Right atrium auricular region (tissue), 2 donors: Measurements from ENCODE around the gene MLIP. TPM values are rescaled to one million over a fixed set of nuclear protein-coding genes. Genes with fewer than 3 reads are reported as not detected.
A peak's percentile ranks its signal among the peaks of the same experiment; 100 is the strongest.
"Not testable (repeated sequence)": the region's sequence is repeated elsewhere in the genome, so short reads cannot be mapped to it uniquely, and the experiment has no call there.

Source experiments
- DNase-seq: peaks from one replicate; pipeline ENCODE4 v3.0.0-alpha.2; 2019; ENCODE audit warnings: low spot score
- H3K27ac ChIP-seq, 2 donors: fragments of 200-600 bp; sonication (generic); 1 replicate in 1 of 2; 2 replicates in 1 of 2; pipeline ENCODE4 v1.5.1; 2016 to 2019
- H3K27me3 ChIP-seq, 2 donors: fragments of 200-600 bp; sonication (generic); one replicate each; pipeline versions ENCODE4 v1.5.1 to v1.6.0; 2017 to 2019
- H3K36me3 ChIP-seq: fragments of 200-600 bp; sonication (generic); one replicate; pipeline ENCODE4 v1.5.1; 2016
- H3K4me1 ChIP-seq, 2 donors: fragments of 200-600 bp; sonication (generic); one replicate each; pipeline versions ENCODE4 v1.5.1 to v1.6.0; 2017 to 2019
- H3K4me3 ChIP-seq, 2 donors: fragments of 200-600 bp; sonication (generic); 1 replicate in 1 of 2; 2 replicates in 1 of 2; pipeline ENCODE4 v1.5.1; 2017 to 2019; ENCODE audit warnings: mild to moderate bottlenecking in 1 of 2, moderate library complexity in 1 of 2
- H3K9me3 ChIP-seq, 2 donors: fragments of 200-600 bp; sonication (generic); one replicate each; pipeline ENCODE4 v1.5.1; 2019
- CTCF ChIP-seq, 2 donors: fragments of 200-600 bp; sonication (generic); IDR thresholded peaks; one replicate each; pipeline ENCODE4 v1.5.1; 2019; ENCODE audit warnings: antibody characterized with exemption in 2 of 2
- total RNA-seq, 2 donors: library from RNA; depleted of rRNA; stranded (reverse); fragments of >200 nt; gene quantifications; one replicate each; pipeline ENCODE4 v1.1.0, GENCODE V29; 2016

The MLIP gene
- total RNA-seq, 2 donors from 2014 or later: 170 to 262 TPM

- TF ChIP-seq CTCF (IDR thresholded peaks at IDR 0.05): no peak
- Histone ChIP-seq H3K27me3 (no peaks in the 10 kb centered on the region), H3K4me3 (no peak overlapping the region), H3K4me1 (no peaks in the 10 kb centered on the region), H3K36me3 (no peaks in the 10 kb centered on the region), H3K9me3 (no peaks in the 10 kb centered on the region), H3K27ac (no peak overlapping the region)
- DNase-seq: no peak
These were observed 137.8 kb downstream of the MLIP start for GRCh38 chr6:54248994-54249393.

DNA sequence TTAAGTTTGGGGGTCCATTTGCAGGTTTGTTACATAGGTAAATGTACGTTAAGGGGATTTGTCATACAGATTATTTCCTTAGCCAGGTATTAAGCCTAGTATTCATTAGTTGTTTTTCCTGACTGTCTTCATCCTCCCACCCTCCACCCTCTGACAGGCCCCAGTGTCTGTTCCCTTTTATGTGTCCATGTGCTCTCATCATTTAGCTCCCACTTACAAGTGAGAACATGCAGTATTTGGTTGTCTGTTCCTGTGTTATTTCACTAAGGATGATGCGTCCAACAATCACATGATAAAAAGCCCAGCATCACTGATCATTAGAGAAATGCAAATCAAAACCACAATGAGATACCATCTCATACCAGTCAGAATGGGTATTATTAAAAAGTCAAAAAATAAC, 138.6 kb downstream of the MLIP start:
- H3K27me3 ChIP-seq, H3K4me3 ChIP-seq, H3K9me3 ChIP-seq, DNase-seq, H3K27ac ChIP-seq, H3K36me3 ChIP-seq, H3K4me1 ChIP-seq: not testable (repeated sequence)

DNA sequence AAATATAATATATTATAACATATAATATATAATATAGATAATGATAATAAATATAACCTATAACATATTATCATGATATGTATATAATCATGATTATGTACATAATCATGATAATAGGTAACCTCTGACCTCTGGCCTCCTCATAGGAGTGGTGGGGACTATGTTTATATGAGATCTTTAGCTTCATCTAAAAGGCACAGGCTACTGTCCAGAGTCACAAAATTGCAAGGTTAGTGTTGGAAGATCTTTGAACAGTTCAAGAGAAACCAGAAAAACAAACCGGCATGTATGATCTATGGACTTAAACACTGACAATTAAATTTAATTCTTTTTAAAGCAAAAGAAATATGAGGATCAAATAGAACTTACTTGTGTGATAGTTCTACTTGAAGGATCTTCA, 141.3 kb downstream of the MLIP start:
- no peak for DNase-seq
- no peak for TF ChIP-seq CTCF (IDR thresholded peaks at IDR 0.05)
- Histone ChIP-seq H3K36me3 (no peaks in the 10 kb centered on the region), H3K27me3 (no peaks in the 10 kb centered on the region), H3K4me3 (no peak overlapping the region), H3K4me1 (peaks cover 0 to 28% of the 10 kb centered on the region in 2 donors), H3K27ac (no peak overlapping the region), H3K9me3 (no peaks in the 10 kb centered on the region)

GRCh38 chr6:54252916-54253315, 141.7 kb downstream of the MLIP start:
- peaks cover 0 to 28% of the 10 kb centered on the region in 2 donors for H3K4me1 ChIP-seq
- H3K27me3 ChIP-seq: no peaks in the 10 kb centered on the region
- no peaks in the 10 kb centered on the region for H3K36me3 ChIP-seq
- no peak for DNase-seq
- no peak overlapping the region for H3K4me3 ChIP-seq
- no peak for TF ChIP-seq CTCF (IDR thresholded peaks at IDR 0.05)
- no peaks in the 10 kb centered on the region for H3K9me3 ChIP-seq
- H3K27ac ChIP-seq: no peak overlapping the region

DNA sequence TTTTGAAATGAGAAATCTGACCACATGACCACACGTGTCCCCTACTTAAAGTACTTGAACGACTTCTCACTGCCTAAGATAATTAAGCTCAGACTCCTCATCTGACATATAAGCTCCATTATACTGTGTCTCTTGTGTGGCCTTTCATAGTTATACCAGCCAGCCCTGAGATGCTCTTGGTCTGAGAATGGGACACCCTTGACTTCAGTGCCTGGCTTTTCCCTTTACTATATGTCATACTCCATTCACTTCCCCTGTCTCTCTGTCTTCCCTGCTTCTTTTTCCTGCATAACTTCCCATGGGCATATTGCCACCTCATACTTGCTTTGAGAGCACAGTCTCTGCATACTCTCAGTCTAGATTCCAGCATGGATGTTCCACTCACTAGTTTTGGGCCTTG, 143.6 kb downstream of the MLIP start:
- no peak for TF ChIP-seq CTCF (IDR thresholded peaks at IDR 0.05)
- H3K36me3 ChIP-seq: no peaks in the 10 kb centered on the region
- H3K4me1 ChIP-seq: peaks cover 0 to 28% of the 10 kb centered on the region in 2 donors
- H3K27ac ChIP-seq: peak overlapping the region in 1 of 2 donors; percentile 83
- no peak overlapping the region for H3K4me3 ChIP-seq
- no peaks in the 10 kb centered on the region for H3K27me3 ChIP-seq
- no peaks in the 10 kb centered on the region for H3K9me3 ChIP-seq
- DNase-seq: no peak

DNA sequence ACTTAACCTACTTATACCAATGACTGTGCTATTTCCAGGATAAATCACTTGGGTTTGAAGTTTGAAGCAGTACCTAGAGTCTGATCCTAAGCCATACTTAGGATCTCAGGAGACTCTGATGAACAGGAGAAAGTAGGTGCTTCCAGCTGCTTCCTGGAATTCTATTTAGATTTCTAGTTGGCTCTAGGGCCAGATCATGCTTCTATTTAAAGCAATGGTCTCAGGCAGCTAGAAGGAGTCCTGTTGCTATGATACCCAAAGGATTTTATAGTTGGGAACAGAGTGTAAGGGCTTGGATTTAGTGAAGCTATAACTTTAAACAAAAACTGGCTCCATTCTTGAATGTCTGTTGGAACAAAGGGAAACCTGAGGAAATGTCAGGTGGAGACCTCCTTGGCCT, 144.6 kb downstream of the MLIP start:
- H3K4me1 ChIP-seq: peaks cover 0 to 28% of the 10 kb centered on the region in 2 donors
- TF ChIP-seq CTCF (IDR thresholded peaks at IDR 0.05): no peak
- no peaks in the 10 kb centered on the region for H3K27me3 ChIP-seq
- no peaks in the 10 kb centered on the region for H3K36me3 ChIP-seq
- H3K27ac ChIP-seq: peak overlapping the region; percentile 39 to 83
- H3K9me3 ChIP-seq: no peaks in the 10 kb centered on the region
- no peak overlapping the region for H3K4me3 ChIP-seq
- no peak for DNase-seq
